SK-N-MC (cell line): ENCODE data around the gene SPINK4.

Source experiments
- DNase-seq: peaks from one replicate; pipeline ENCODE4 v3.0.0-alpha.2; 2011; ENCODE audit warnings: low read depth, low spot score
- H3K27ac ChIP-seq: fragments of 200-600 bp; sonication (generic); 2 replicates; pipeline ENCODE4 v1.5.1; 2016; ENCODE audit warnings: mixed run types
- H3K36me3 ChIP-seq: fragments of 200-600 bp; sonication (generic); 2 replicates; pipeline ENCODE4 v1.6.1; 2017; ENCODE audit warnings: antibody characterized with exemption, low read length, mixed read lengths; ENCODE audit not compliant: insufficient read depth
- H3K4me3 ChIP-seq: fragments of 200-600 bp; sonication (generic); 2 replicates; pipeline ENCODE4 v1.5.1; 2016
- H3K9ac ChIP-seq: fragments of 200-600 bp; sonication (generic); 2 replicates; pipeline ENCODE4 v1.8.0; 2017; ENCODE audit warnings: mixed run types, mixed read lengths; ENCODE audit not compliant: insufficient read length
- H3K9me3 ChIP-seq: fragments of 200-600 bp; sonication (generic); 2 replicates; pipeline ENCODE4 v1.6.1; 2017; ENCODE audit warnings: low read depth, mild to moderate bottlenecking, antibody characterized with exemption, low read length, moderate library complexity, mixed read lengths
- EZH2 ChIP-seq: fragments of 200-600 bp; sonication (generic); IDR thresholded peaks from one replicate; pipeline ENCODE4 v1.6.1; 2017; ENCODE audit warnings: antibody characterized with exemption
- FOXP2 ChIP-seq: optimal IDR thresholded peaks from 2 replicates; pipeline ENCODE3; 2011; ENCODE audit warnings: mild to moderate bottlenecking, moderate library complexity; ENCODE audit not compliant: insufficient read depth; ENCODE audit errors: extremely low read length, control extremely low read depth
- POLR2AphosphoS5 ChIP-seq: IDR thresholded peaks from 2 replicates; pipeline ENCODE4 v1.6.1; 2012; ENCODE audit warnings: mild to moderate bottlenecking, low read depth, low read length, borderline replicate concordance

Gene SPINK4

GRCh38 chr9:33225319-33226147 is 14.4 kb upstream of the SPINK4 start:
- no peak for TF ChIP-seq EZH2
- no peak for TF ChIP-seq FOXP2
- no peak for TF ChIP-seq POLR2AphosphoS5
- peak overlapping the region; percentile 18 for H3K4me3 ChIP-seq
- H3K9me3 ChIP-seq: no peaks in the 10 kb centered on the region
- peak; percentile 70 for DNase-seq
- H3K27ac ChIP-seq: no peak overlapping the region
- no peaks in the 10 kb centered on the region for H3K36me3 ChIP-seq
- no peak overlapping the region for H3K9ac ChIP-seq

GRCh38 chr9:33227008-33227398 is 13.0 kb upstream of the SPINK4 start:
- TF ChIP-seq POLR2AphosphoS5 (no peak), EZH2 (no peak), FOXP2 (no peak)
- Histone ChIP-seq H3K9me3 (no peaks in the 10 kb centered on the region), H3K9ac (no peak overlapping the region), H3K4me3 (no peak overlapping the region), H3K27ac (no peak overlapping the region), H3K36me3 (no peaks in the 10 kb centered on the region)
- DNase-seq: no peak

- DNase-seq: no peak
- Histone ChIP-seq H3K36me3 (no peaks in the 10 kb centered on the region), H3K9me3 (no peaks in the 10 kb centered on the region), H3K4me3 (no peak overlapping the region), H3K27ac (no peak overlapping the region), H3K9ac (no peak overlapping the region)
- TF ChIP-seq FOXP2 (no peak), POLR2AphosphoS5 (no peak), EZH2 (no peak)
These were observed 12.2 kb upstream of the SPINK4 start for GRCh38 chr9:33227741-33228140.

GRCh38 chr9:33228606-33229005 is 11.4 kb upstream of the SPINK4 start:
- Histone ChIP-seq H3K9me3 (no peaks in the 10 kb centered on the region), H3K27ac (no peak overlapping the region), H3K4me3 (no peak overlapping the region), H3K9ac (no peak overlapping the region), H3K36me3 (no peaks in the 10 kb centered on the region)
- no peak for DNase-seq
- TF ChIP-seq FOXP2 (no peak), EZH2 (no peak), POLR2AphosphoS5 (no peak)

- H3K36me3 ChIP-seq: no peaks in the 10 kb centered on the region
- no peak for DNase-seq
- H3K4me3 ChIP-seq: no peak overlapping the region
- no peak overlapping the region for H3K9ac ChIP-seq
- no peak overlapping the region for H3K27ac ChIP-seq
- TF ChIP-seq POLR2AphosphoS5 (no peak), FOXP2 (no peak), EZH2 (no peak)
- no peaks in the 10 kb centered on the region for H3K9me3 ChIP-seq
These were observed 10.4 kb upstream of the SPINK4 start for GRCh38 chr9:33229359-33230114.

- Histone ChIP-seq H3K9ac (no peak overlapping the region), H3K4me3 (no peak overlapping the region), H3K9me3 (no peaks in the 10 kb centered on the region), H3K27ac (no peak overlapping the region), H3K36me3 (no peaks in the 10 kb centered on the region)
- DNase-seq: no peak
- TF ChIP-seq POLR2AphosphoS5 (no peak), FOXP2 (no peak), EZH2 (no peak)
These were observed 9.0 kb upstream of the SPINK4 start for GRCh38 chr9:33230756-33231622.

GRCh38 chr9:33231623-33231942 is 8.4 kb upstream of the SPINK4 start:
- no peak overlapping the region for H3K9ac ChIP-seq
- H3K4me3 ChIP-seq: no peak overlapping the region
- no peak for DNase-seq
- no peaks in the 10 kb centered on the region for H3K36me3 ChIP-seq
- H3K27ac ChIP-seq: no peak overlapping the region
- no peaks in the 10 kb centered on the region for H3K9me3 ChIP-seq
- no peak for TF ChIP-seq FOXP2
- no peak for TF ChIP-seq POLR2AphosphoS5
- no peak for TF ChIP-seq EZH2

GRCh38 chr9:33232815-33233214 is 7.2 kb upstream of the SPINK4 start:
- DNase-seq: no peak
- no peak overlapping the region for H3K4me3 ChIP-seq
- no peaks in the 10 kb centered on the region for H3K36me3 ChIP-seq
- H3K9ac ChIP-seq: no peak overlapping the region
- TF ChIP-seq POLR2AphosphoS5 (no peak), EZH2 (no peak), FOXP2 (no peak)
- H3K9me3 ChIP-seq: no peaks in the 10 kb centered on the region
- no peak overlapping the region for H3K27ac ChIP-seq
